ENCODE data around the gene CACNA1C. TPM values are rescaled to one million over a fixed set of nuclear protein-coding genes. Genes with fewer than 3 reads are reported as not detected.
"Not testable (repeated sequence)": the region's sequence is repeated elsewhere in the genome, so short reads cannot be mapped to it uniquely, and the experiment has no call there.

The CACNA1C gene
- total RNA-seq, 1 donor from 2014 or later: 171 TPM

DNA sequence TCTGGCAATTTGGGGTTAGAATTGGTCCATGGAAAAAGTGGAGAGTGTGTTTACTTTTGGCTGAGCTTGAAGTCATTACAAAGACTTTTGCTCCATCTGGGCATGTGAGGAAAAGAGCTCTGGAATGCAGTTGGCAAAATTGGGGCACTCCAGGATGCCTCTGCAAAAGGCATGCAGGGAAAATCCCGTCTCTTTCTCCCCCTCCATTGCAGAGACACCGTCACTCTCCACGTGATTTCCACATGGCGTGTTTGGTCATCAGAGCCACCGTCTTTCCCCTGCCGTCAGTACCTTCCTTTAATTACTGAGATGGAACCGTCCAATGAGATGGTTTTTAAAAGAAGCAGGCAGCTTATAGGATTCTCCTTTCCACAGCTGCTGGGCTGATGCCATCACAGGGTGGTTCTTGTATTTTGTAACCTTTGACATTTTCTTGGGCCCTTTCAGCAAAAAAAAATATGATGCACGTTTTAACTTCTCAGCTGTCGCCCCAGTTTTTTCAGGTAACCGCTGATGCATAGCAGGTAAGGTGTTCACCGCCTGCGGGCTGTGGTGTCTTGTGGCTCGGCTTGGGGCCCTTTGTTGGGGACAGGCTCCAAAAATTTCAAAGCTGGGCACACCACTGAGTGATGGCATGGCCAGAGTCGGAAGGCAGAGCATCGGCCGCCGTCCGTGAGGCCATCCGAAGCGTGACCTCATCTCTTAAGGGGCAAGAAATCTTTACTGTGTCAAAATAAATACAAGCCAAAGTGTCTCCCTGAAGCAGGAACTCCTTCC is 68.4 kb downstream of the CACNA1C start:
- intact Hi-C loops (cut with DNase I): no loop called here
- DNase-seq (ENCODE audit: missing footprints) (no peak), ATAC-seq (no peak)

- ATAC-seq: no peak
- intact Hi-C loops (cut with DNase I): loop anchor here (5.0 kb wide), 1 partner anchor 38 kb away; no protein-coding TSS in a partner anchor
- DNase-seq (ENCODE audit: missing footprints): no peak
Measured at GRCh38 chr12:2124466-2125023, 71.8 kb downstream of the CACNA1C start.

- no peak for DNase-seq (ENCODE audit: missing footprints)
- ATAC-seq: no peak
- intact Hi-C loops (cut with DNase I): loop anchor here (5.0 kb wide), 1 partner anchor 36 kb away; no protein-coding TSS in a partner anchor
Measured at GRCh38 chr12:2125651-2126522, 73.1 kb downstream of the CACNA1C start.

DNA sequence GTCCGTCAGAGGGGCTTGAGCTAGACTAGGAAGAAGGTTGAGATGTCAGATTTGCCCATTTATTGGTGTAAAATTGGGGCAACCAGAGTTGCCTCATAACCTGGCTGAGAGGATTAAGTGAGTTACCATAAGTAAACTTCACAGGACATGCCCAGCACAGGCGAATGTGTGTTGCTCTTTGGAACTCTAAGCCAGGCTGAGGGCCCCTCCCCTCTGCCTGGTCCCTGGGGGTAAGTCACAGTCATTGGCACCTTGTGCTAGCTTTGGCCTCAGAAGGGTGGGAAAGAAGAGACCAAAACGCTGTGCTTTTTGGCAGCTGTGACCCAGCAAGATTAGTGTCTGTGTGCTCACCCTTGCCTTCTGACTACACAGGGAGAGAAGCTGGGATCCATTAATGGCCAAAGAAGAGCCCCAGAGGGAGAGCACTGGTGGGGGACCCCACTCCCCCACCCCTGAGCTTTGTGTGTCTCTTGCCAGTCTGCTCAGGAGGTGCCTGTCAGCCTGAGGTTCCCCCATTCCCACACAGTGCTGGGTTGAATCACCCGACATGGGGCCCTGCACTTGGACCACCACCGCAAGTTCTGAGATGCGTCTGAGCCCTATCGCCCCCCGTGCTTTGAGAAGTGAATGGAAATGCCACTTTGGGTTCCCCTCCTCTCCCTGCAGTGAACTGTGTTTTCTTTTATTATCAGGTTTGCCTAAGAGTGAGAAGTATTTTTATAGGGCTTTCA is 74.1 kb downstream of the CACNA1C start:
- ATAC-seq (no peak), DNase-seq (ENCODE audit: missing footprints) (no peak)
- intact Hi-C loops (cut with DNase I): loop anchor here (5.0 kb wide), 1 partner anchor 35 kb away; no protein-coding TSS in a partner anchor

GRCh38 chr12:2129076-2129475 is 76.3 kb downstream of the CACNA1C start:
- intact Hi-C loops (cut with DNase I): loop anchor here (5.0 kb wide), 1 partner anchor 33 kb away; no protein-coding TSS in a partner anchor
- DNase-seq (ENCODE audit: missing footprints): no peak
- no peak for ATAC-seq

DNA sequence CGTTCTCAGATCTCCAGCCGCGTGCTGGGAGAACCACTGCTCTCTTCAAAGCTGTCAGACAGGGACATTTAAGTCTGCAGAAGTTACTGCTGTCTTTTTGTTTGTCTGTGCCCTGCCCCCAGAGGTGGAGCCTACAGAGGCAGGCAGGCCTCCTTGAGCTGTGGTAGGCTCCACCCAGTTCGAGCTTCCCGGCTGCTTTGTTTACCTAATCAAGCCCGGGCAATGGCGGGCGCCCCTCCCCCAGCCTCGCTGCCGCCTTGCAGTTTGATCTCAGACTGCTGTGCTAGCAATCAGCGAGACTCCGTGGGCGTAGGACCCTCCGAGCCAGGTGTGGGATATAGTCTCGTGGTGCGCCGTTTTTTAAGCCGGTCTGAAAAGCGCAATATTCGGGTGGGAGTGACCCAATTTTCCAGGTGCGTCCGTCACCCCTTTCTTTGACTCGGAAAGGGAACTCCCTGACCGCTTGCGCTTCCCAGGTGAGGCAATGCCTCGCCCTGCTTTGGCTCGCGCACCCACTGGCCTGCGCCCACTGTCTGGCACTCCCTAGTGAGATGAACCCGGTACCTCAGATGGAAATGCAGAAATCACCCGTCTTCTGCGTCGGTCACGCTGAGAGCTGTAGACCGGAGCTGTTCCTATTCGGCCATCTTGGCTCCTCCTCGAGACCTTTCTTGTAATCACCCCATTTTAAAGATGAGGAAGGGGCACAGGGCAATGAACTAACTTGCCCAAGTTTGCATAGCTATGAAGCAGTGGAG is 83.1 kb downstream of the CACNA1C start:
- intact Hi-C loops (cut with DNase I); ATAC-seq: not testable (repeated sequence)
- peak; percentile 43 for DNase-seq (ENCODE audit: missing footprints)

- DNase-seq (ENCODE audit: missing footprints) (peak; percentile 16), ATAC-seq (no peak)
- intact Hi-C loops (cut with DNase I): no loop called here
Measured at GRCh38 chr12:2136901-2137300, 84.1 kb downstream of the CACNA1C start.

DNA sequence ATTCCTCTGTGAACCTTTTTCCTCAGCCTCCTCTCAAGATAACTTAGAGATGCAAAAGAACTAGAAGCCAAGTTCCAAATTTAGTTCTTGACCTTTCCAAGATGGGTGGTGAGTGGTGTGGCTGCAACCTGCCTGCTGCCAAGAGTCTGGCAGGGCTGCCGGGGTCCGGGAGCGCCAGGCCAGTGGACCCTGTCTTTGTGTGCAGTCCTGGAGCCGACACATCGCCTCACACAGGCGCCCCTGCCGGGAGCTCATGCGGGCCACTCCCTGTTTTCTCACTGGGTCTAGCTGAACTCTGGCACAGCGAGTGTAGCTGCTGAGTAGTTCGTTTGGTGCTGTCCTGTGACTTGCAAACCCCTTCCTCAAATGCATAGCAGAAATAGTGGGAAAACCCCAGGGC is 84.9 kb downstream of the CACNA1C start:
- ATAC-seq (peak; percentile 42), DNase-seq (ENCODE audit: missing footprints) (peak; percentile 65)
- intact Hi-C loops (cut with DNase I): no loop called here

- intact Hi-C loops (cut with DNase I): no loop called here
- peak; percentile 39 for DNase-seq (ENCODE audit: missing footprints)
- ATAC-seq: no peak
Measured at GRCh38 chr12:2138294-2138693, 85.5 kb downstream of the CACNA1C start.

DNA sequence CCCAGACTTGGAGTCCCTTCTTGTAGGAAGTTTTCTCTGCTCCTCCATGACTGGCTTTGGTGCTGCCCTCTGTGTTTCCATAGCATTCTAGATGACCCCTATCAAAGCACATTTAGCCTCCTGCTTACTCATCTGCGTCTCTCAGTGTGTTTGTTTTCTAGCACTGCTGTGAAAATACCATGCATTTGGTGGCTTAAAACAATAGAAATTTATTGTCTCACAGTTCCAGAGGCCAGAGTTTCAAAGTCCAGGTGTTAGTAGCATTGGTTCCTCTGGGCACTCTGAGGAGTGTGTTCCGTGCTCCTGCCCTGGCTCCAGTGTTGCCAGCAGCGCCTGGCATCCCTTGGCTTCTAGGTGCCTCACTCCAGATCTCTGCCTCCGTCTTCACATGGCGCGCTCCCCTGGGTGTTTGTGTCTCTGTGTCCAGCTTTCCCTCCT is 86.1 kb downstream of the CACNA1C start:
- intact Hi-C loops (cut with DNase I): no loop called here
- DNase-seq (ENCODE audit: missing footprints) (peak; percentile 58), ATAC-seq (no peak)

GRCh38 chr12:2139651-2140050 is 86.9 kb downstream of the CACNA1C start:
- intact Hi-C loops (cut with DNase I): no loop called here
- ATAC-seq (no peak), DNase-seq (ENCODE audit: missing footprints) (peak; percentile 23)

GRCh38 chr12:2140858-2141519 is 88.2 kb downstream of the CACNA1C start:
- intact Hi-C loops (cut with DNase I): no loop called here
- DNase-seq (ENCODE audit: missing footprints) (no peak), ATAC-seq (peak; percentile 10)

- DNase-seq (ENCODE audit: missing footprints) (no peak), ATAC-seq (peak; percentile 60)
- intact Hi-C loops (cut with DNase I): no loop called here
Measured at GRCh38 chr12:2142068-2142467, 89.3 kb downstream of the CACNA1C start.

GRCh38 chr12:2144951-2145350 is 92.2 kb downstream of the CACNA1C start:
- no peak for DNase-seq (ENCODE audit: missing footprints)
- intact Hi-C loops (cut with DNase I): no loop called here
- no peak for ATAC-seq

DNA sequence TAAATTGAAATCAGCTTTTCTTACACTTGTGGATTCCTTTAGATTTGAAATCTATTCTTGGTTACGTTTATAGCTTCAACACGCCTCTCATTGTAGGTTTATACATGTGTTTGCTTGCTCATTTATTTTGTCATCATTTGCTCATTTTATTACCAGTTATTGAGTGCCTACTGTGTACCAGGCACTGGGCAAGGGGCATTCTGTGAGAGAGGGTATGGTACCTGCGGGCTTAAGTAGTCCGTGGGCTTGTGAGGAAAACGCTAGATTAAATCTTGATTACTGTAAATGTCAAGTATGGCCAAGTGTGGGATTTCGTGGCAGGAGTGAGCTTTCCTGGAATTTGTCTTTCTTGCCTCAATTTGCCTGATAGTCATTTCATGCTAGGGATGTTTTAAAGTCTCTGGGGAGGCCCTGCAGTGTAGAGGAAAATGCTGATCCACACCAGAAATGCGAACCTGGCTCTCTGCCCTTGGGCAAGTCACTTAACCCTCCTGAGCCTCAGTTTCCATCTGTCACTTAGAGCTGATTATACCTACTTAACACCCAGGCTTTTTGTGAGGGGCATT is 92.7 kb downstream of the CACNA1C start:
- intact Hi-C loops (cut with DNase I): no loop called here
- no peak for ATAC-seq
- no peak for DNase-seq (ENCODE audit: missing footprints)

GRCh38 chr12:2147335-2147734 is 94.5 kb downstream of the CACNA1C start:
- intact Hi-C loops (cut with DNase I): no loop called here
- no peak for ATAC-seq
- no peak for DNase-seq (ENCODE audit: missing footprints)

GRCh38 chr12:2149091-2149490 is 96.3 kb downstream of the CACNA1C start:
- intact Hi-C loops (cut with DNase I): no loop called here
- ATAC-seq: no peak

More at GRCh38 chr12:2149091-2149490, 96.3 kb downstream of the CACNA1C start:
- no peak for DNase-seq (ENCODE audit: missing footprints)
